HCT116 (cell line): ENCODE data around the gene GLYR1. TPM values are rescaled to one million over a fixed set of nuclear protein-coding genes. Genes with fewer than 3 reads are reported as not detected.

Source experiments
- ATAC-seq: fragments of 200-7000 bp; cut with Tn5 transposase; 2 replicates; pipeline ENCODE4 v1.9.1; 2020; ENCODE audit warnings: mild to moderate bottlenecking, moderate library complexity
- BruUV-seq: library from RNA; stranded (reverse); fragments of 400-500 nt; replicated peaks from 2 replicates; lab custom pipeline; 2021; lab: Mats Ljungman, UMichigan
- CTCF ChIA-PET: fragments of 300-600 bp; sonication (Branson Sonifier 250); formaldehyde crosslinking; loops from one replicate; lab custom pipeline; 2021; ENCODE audit warnings: antibody characterized with exemption; lab: Charles Lee
- POLR2A ChIA-PET: fragments of 300-600, 350-600 bp; sonication (Branson Sonifier 250); formaldehyde crosslinking; loops from one replicate; lab custom pipeline; 2021; ENCODE audit warnings: antibody characterized with exemption; lab: Charles Lee
- RAD21 ChIA-PET, 2 experiments: fragments of 300-600 bp; sonication (Branson Sonifier 250); formaldehyde crosslinking; loops; one replicate each; lab custom pipeline; 2023; ENCODE audit warnings: low total read pairs in 2 of 2; ENCODE audit not compliant: uncharacterized antibody in 2 of 2, unreplicated experiment in 2 of 2, low non-redundant PET in 1 of 2; lab: Charles Lee
- DNase-seq: peaks from one replicate; pipeline ENCODE4 v3.0.0-alpha.2; 2010; ENCODE audit warnings: low read depth, low spot score
- H2AFZ ChIP-seq: fragments of 200-600 bp; shearing (Covaris generic), sonication (generic); 2 replicates; pipeline ENCODE4 v1.6.1; 2017; ENCODE audit warnings: low read depth, mixed run types, mixed read lengths, antibody characterized with exemption, low read length; ENCODE audit not compliant: poor library complexity, severe bottlenecking
- H3K27ac ChIP-seq: 2 replicates; pipeline ENCODE4 v1.5.1; 2012; ENCODE audit warnings: low read depth, low read length
- H3K27me3 ChIP-seq: fragments of 200-600 bp; sonication (generic); 2 replicates; pipeline ENCODE4 v1.6.1; 2016; ENCODE audit warnings: mixed run types, low read length, mixed read lengths; ENCODE audit not compliant: insufficient read depth
- H3K36me3 ChIP-seq, 2 experiments: fragments of 200-500 bp in 1 of 2; fragments of 200-600 bp in 1 of 2; sonication (Bioruptor generic) in 1 of 2; sonication (generic) in 1 of 2; 2 replicates each; pipeline versions ENCODE4 v1.5.1 to v1.6.1; 2014 to 2016; ENCODE audit warnings: low read length in 2 of 2, inconsistent platforms in 1 of 2, mixed read lengths in 1 of 2, mixed run types in 1 of 2; ENCODE audit not compliant: insufficient read depth in 2 of 2, control insufficient read depth in 1 of 2
- H3K4me1 ChIP-seq, 2 experiments: fragments of 200-600 bp in 1 of 2; sonication (generic) in 1 of 2; 2 replicates each; pipeline versions ENCODE4 v1.5.1 to v1.6.1; 2012 to 2017; ENCODE audit warnings: low read length in 2 of 2, inconsistent platforms in 1 of 2, mild to moderate bottlenecking in 1 of 2, mixed read lengths in 1 of 2, mixed run types in 1 of 2, moderate library complexity in 1 of 2; ENCODE audit not compliant: insufficient read depth in 2 of 2, control insufficient read depth in 1 of 2
- H3K4me2 ChIP-seq: fragments of 200-600 bp; sonication (generic); 2 replicates; pipeline ENCODE4 v1.6.1; 2017; ENCODE audit warnings: mixed run types, low read length, mixed read lengths
- H3K4me3 ChIP-seq, 2 experiments: fragments of 200-600 bp in 1 of 2; sonication (generic) in 1 of 2; replicated peaks in 1 of 2; 2 replicates each; pipeline ENCODE4 v1.5.1; 2011 to 2016; ENCODE audit warnings: low read length in 2 of 2, control low read depth in 1 of 2, low read depth in 1 of 2, mild to moderate bottlenecking in 1 of 2, mixed read lengths in 1 of 2, mixed run types in 1 of 2
- H3K79me2 ChIP-seq: fragments of 200-600 bp; sonication (generic); 2 replicates; pipeline ENCODE4 v1.6.1; 2017; ENCODE audit warnings: mild to moderate bottlenecking, mixed run types, low read length, moderate library complexity, mixed read lengths; ENCODE audit not compliant: insufficient read depth
- H3K9ac ChIP-seq: fragments of 200-600 bp; sonication (generic); 2 replicates; pipeline ENCODE4 v1.6.1; 2016; ENCODE audit warnings: low read length, mixed read lengths
- H3K9me2 ChIP-seq: fragments of 200-600 bp; sonication (generic), shearing (Covaris generic); 2 replicates; pipeline ENCODE4 v1.6.1; 2017; ENCODE audit warnings: mixed run types, mild to moderate bottlenecking, moderate library complexity; ENCODE audit not compliant: insufficient read depth
- H3K9me3 ChIP-seq, 2 experiments: fragments of 200-500 bp in 1 of 2; fragments of 200-600 bp in 1 of 2; sonication (Bioruptor generic) in 1 of 2; sonication (generic) in 1 of 2; 2 replicates each; pipeline ENCODE4 v1.6.1; 2014 to 2017; ENCODE audit warnings: low read length in 2 of 2, mixed read lengths in 2 of 2, inconsistent platforms in 1 of 2, low read depth in 1 of 2, mild to moderate bottlenecking in 1 of 2, mixed run types in 1 of 2, moderate library complexity in 1 of 2; ENCODE audit not compliant: control insufficient read depth in 1 of 2, insufficient read depth in 1 of 2
- H4K20me1 ChIP-seq: fragments of 200-600 bp; sonication (generic), shearing (Covaris generic); 2 replicates; pipeline ENCODE4 v1.6.1; 2017; ENCODE audit warnings: mixed run types, mild to moderate bottlenecking, moderate library complexity; ENCODE audit not compliant: insufficient read depth
- ATF3 ChIP-seq: IDR thresholded peaks from 2 replicates; pipeline ENCODE4 v1.6.1; 2012
- CBX3 ChIP-seq: IDR thresholded peaks from 2 replicates; pipeline ENCODE4 v1.6.1; 2012; ENCODE audit warnings: low read depth
- CEBPB ChIP-seq: IDR thresholded peaks from 2 replicates; pipeline ENCODE4 v1.6.1; 2012; ENCODE audit warnings: low read depth
- EGR1 ChIP-seq: IDR thresholded peaks from 2 replicates; pipeline ENCODE4 v1.6.1; 2012; ENCODE audit warnings: low read depth
- ELF1 ChIP-seq: IDR thresholded peaks from 2 replicates; pipeline ENCODE4 v1.6.1; 2012; ENCODE audit warnings: low read depth, borderline replicate concordance
- EZH2 ChIP-seq: fragments of 200-600 bp; sonication (generic); IDR thresholded peaks from 2 replicates; pipeline ENCODE4 v1.6.1; 2017; ENCODE audit warnings: antibody characterized with exemption, mixed run types
- FOSL1 ChIP-seq: IDR thresholded peaks from 2 replicates; pipeline ENCODE4 v1.6.1; 2012; ENCODE audit warnings: low read depth
- JUND ChIP-seq: IDR thresholded peaks from 2 replicates; pipeline ENCODE4 v1.6.1; 2012
- POLR2A ChIP-seq: IDR thresholded peaks from 2 replicates; pipeline ENCODE4 v1.7.0; 2011; ENCODE audit warnings: borderline replicate concordance; ENCODE audit not compliant: insufficient read depth, insufficient read length; ENCODE audit errors: extremely low read depth
- RAD21 ChIP-seq: IDR thresholded peaks from 2 replicates; pipeline ENCODE4 v1.6.1; 2012; ENCODE audit warnings: low read depth, mild to moderate bottlenecking
- SIN3A ChIP-seq: IDR thresholded peaks from 2 replicates; pipeline ENCODE4 v1.6.1; 2012; ENCODE audit warnings: low read depth
- SP1 ChIP-seq: IDR thresholded peaks from 2 replicates; pipeline ENCODE4 v1.6.1; 2012; ENCODE audit warnings: low read depth
- TCF7L2 ChIP-seq: IDR thresholded peaks from 2 replicates; pipeline ENCODE4 v1.7.0; 2011; ENCODE audit warnings: borderline replicate concordance, inconsistent platforms; ENCODE audit not compliant: insufficient read depth, insufficient read length; ENCODE audit errors: extremely low read depth
- ZBTB33 ChIP-seq: IDR thresholded peaks from 2 replicates; pipeline ENCODE4 v1.6.1; 2011; ENCODE audit warnings: mild to moderate bottlenecking, low read length, moderate library complexity; ENCODE audit not compliant: insufficient replicate concordance; ENCODE audit errors: extremely low read depth
- ZFX ChIP-seq: fragments of 450-650 bp; IDR thresholded peaks from 2 replicates; pipeline ENCODE4 v1.6.1; 2017
- ZNF274 ChIP-seq: fragments of 200-500 bp; sonication (Bioruptor generic); IDR thresholded peaks from 2 replicates; pipeline ENCODE4 v1.6.1; 2014; ENCODE audit warnings: mild to moderate bottlenecking, low read depth, low read length, inconsistent platforms
- intact Hi-C: fragments of 100-400 bp; cut with micrococcal nuclease; formaldehyde crosslinking; loops from 2 replicates; pipeline ENCODE4 v1.10.0; 2022
- total RNA-seq: library from RNA; stranded (reverse); gene quantifications from one replicate; pipeline ENCODE4 v1.2.1, GENCODE V29; 2021; ENCODE audit not compliant: unreplicated experiment
- TF ChIP-seq, protein P1 (sequence below): IDR thresholded peaks from 2 replicates; pipeline ENCODE4 v1.6.1; 2012; ENCODE audit warnings: low read depth

Gene GLYR1
- total RNA-seq, 1 experiment from 2014 or later, result 50.0 TPM

DNA sequence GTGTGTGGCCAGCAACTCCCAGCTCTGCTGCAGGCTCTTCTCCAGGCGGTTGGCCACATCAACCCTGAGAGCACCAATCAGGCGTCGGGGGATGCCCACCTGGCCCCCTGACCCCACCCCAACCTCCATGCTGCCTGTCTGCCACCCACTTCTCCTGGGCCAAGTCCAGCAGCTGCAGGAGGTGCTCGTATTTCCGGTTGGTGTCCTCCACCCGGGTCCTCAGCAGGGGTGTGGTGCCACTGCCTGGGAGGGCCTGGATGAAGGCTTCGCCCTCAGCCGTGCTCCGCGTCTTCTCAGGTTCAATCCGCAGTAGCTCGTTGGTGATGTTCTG is 44.8 kb upstream of the GLYR1 start:
- CTCF ChIA-PET, result no interaction called here
- no peak overlapping the region for H2AFZ ChIP-seq
- H3K36me3 ChIP-seq, result peaks cover 16 to 21% of the 10 kb centered on the region in 2 experiments; a peak in 3 of 4 replicates
- ATAC-seq (no peak), DNase-seq (no peak)
- BruUV-seq, result no TSS peak
- H3K4me3 ChIP-seq, result no peak overlapping the region
- intact Hi-C loops, result no loop called here
- H3K4me2 ChIP-seq, result no peak overlapping the region
- TF ChIP-seq CEBPB (no peak), ZNF274 (no peak), SP1 (no peak)
- H3K9me3 ChIP-seq, result no peaks in the 10 kb centered on the region
- H3K4me1 ChIP-seq, result no peaks in the 10 kb centered on the region
- H4K20me1 ChIP-seq, result no peaks in the 10 kb centered on the region
- POLR2A ChIA-PET, result no interaction called here
- H3K9me2 ChIP-seq, result no peaks in the 10 kb centered on the region
- no peak overlapping the region for H3K9ac ChIP-seq
- H3K27me3 ChIP-seq, result no peaks in the 10 kb centered on the region
- no peak overlapping the region for H3K27ac ChIP-seq
- RAD21 ChIA-PET, result no interaction called here
- H3K79me2 ChIP-seq, result no peaks in the 10 kb centered on the region

- no peaks in the 10 kb centered on the region for H3K27me3 ChIP-seq
- H3K9me3 ChIP-seq, result no peaks in the 10 kb centered on the region
- RAD21 ChIA-PET, result no interaction called here
- POLR2A ChIA-PET, result no interaction called here
- intact Hi-C loops, result no loop called here
- CTCF ChIA-PET, result no interaction called here
- H3K9me2 ChIP-seq, result no peaks in the 10 kb centered on the region
- no peak overlapping the region for H2AFZ ChIP-seq
- ATAC-seq, result no peak
- no peak overlapping the region for H3K27ac ChIP-seq
- no peak overlapping the region for H3K4me3 ChIP-seq
- no peaks in the 10 kb centered on the region for H3K79me2 ChIP-seq
- BruUV-seq, result TSS peak; percentile 21
- H4K20me1 ChIP-seq, result no peaks in the 10 kb centered on the region
- no peak for DNase-seq
- no peak overlapping the region for H3K4me2 ChIP-seq
- H3K9ac ChIP-seq, result no peak overlapping the region
- no peaks in the 10 kb centered on the region for H3K4me1 ChIP-seq
- peaks cover 18 to 21% of the 10 kb centered on the region in 2 experiments; a peak in 3 of 4 replicates for H3K36me3 ChIP-seq
- TF ChIP-seq ZBTB33 (no peak), ATF3 (no peak), SIN3A (no peak), EZH2 (no peak), SP1 (no peak), FOSL1 (no peak), EGR1 (no peak), CBX3 (no peak), TCF7L2 (no peak), ELF1 (no peak), ZFX (no peak), POLR2A (no peak), JUND (no peak), RAD21 (no peak)
- TF ChIP-seq, protein P1, sequence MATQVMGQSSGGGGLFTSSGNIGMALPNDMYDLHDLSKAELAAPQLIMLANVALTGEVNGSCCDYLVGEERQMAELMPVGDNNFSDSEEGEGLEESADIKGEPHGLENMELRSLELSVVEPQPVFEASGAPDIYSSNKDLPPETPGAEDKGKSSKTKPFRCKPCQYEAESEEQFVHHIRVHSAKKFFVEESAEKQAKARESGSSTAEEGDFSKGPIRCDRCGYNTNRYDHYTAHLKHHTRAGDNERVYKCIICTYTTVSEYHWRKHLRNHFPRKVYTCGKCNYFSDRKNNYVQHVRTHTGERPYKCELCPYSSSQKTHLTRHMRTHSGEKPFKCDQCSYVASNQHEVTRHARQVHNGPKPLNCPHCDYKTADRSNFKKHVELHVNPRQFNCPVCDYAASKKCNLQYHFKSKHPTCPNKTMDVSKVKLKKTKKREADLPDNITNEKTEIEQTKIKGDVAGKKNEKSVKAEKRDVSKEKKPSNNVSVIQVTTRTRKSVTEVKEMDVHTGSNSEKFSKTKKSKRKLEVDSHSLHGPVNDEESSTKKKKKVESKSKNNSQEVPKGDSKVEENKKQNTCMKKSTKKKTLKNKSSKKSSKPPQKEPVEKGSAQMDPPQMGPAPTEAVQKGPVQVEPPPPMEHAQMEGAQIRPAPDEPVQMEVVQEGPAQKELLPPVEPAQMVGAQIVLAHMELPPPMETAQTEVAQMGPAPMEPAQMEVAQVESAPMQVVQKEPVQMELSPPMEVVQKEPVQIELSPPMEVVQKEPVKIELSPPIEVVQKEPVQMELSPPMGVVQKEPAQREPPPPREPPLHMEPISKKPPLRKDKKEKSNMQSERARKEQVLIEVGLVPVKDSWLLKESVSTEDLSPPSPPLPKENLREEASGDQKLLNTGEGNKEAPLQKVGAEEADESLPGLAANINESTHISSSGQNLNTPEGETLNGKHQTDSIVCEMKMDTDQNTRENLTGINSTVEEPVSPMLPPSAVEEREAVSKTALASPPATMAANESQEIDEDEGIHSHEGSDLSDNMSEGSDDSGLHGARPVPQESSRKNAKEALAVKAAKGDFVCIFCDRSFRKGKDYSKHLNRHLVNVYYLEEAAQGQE, result no peak
Measured at GRCh38 chr16:4891097-4891885, 44.2 kb upstream of the GLYR1 start.
